HG02943 (cell line): Measurements from ENCODE around the gene OR6M1.

Experiments
- ATAC-seq: cut with Tn5 transposase; IDR thresholded peaks from one replicate; pipeline ENCODE4 v1.9.1; 2021; ENCODE audit warnings: mild to moderate bottlenecking, low read depth, moderate library complexity; ENCODE audit not compliant: unreplicated experiment

OR6M1 gene

DNA sequence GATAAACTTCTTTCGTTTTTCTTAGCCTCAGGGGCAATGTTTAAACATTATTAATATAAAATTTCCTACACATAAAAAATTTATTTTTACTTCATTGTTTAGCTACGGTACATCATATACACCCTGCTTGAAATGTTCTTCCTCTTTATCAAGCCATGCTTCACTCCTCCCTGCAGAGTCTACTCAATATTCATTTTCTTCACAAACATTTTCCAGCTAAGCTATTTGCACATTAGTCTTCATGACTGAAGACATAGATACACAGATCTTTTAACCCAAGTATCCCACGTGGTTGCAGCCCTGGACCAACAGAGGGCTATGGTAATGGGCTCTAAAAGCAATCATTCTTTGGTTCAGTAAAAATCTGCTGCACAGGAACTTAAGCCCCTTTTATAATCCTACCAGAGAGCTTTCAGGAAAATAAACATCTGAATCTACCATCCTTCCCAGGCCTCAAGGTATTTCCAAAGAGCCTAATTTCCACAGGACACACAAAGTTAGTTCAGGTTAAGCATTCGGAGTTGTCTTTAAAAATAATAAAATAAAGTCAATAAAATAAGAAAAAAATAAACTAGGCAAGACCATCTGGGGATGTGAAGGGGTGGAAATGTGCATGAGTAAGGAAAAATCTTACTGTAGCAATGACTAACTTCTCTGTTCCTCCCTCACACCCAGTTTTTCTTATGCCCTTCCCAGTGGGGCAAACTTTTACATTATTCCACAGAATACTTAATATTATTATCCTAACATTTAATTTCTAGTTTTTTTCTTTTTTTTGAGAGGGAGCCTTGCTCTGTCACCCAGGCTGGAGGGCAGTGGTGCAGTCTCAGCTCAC is 30.2 kb downstream of the OR6M1 start:
- no peak for ATAC-seq

DNA sequence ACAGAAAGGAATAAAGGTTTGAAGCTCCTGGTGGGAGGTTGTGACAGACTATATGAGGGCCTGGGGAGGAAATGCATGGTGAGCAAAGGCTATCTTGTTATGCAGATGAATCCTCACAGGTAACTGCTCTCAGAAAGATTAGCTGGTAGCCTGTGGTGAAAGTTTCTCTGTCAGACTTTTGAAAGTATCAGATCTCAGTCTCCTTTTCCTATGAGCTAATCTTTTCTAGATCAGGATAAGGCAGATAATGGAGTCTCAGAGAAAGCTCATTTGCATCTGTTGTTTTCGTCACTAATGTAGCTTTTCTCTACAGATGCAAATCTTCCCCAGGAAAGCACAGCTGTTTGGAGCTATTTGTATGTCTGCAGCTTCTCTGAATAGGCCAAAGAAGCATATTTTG is 30.9 kb downstream of the OR6M1 start:
- ATAC-seq = no peak

DNA sequence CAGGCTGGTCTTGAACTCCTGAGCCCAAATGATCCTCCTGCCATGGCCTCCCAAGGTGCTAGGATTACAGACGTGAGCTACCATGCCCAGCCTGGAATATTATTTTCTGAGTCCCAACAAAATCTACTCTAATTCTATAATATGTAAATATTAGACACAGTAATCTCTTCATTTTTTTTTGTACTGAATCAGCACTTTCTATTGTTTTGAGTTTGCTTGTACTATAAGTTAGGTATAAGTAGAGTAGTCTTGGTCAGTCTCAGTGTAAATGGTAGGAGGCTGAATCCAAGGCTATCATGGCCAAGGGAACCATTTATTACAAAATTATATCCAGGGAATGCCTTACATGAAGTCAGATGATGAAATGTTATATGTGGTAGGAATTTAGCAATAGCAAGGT is 32.2 kb downstream of the OR6M1 start:
- no peak for ATAC-seq

GRCh38 chr11:123773026-123773425 is 33.1 kb downstream of the OR6M1 start:
- ATAC-seq = no peak

DNA sequence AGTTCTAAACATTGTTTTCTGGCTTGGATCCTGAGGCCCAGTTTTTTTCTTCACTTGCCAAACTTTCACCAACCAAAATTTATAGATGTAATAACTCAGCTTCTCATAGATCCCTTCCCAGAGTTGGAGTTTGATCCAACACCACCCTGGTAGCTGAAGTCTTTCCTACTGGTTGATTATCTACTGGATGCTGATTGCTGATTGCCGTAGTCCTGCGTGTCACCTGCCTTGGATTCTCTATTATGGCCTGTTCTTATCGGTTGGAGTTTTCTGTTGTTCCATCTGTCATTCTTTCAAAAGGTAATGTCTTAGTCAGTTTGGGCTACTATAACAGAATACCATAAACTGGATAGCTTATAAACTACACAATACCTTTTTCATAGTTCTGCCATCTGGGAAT is 34.5 kb downstream of the OR6M1 start:
- no peak for ATAC-seq

DNA sequence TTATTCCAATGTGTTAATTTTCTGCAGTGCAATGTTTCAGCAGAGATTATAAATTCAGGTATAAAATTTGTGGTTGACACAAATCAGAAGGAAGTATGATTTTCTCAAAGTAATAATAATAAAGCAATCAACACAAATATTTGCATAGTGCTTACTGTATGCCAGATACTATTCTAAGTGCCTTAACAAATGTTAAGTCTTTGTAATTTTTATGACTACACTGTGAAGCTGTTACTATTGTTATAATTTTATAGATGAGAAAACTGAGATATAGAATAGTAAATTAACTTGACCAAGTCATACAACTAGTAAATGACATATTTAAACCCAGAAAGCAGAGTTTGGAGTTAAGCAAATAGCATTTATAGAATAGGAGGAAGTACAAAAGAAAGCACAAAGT is 35.4 kb downstream of the OR6M1 start:
- ATAC-seq = no peak

- no peak for ATAC-seq
These were observed 40.5 kb downstream of the OR6M1 start for GRCh38 chr11:123765601-123766000.

- no peak for ATAC-seq
These were observed 43.7 kb downstream of the OR6M1 start for GRCh38 chr11:123762422-123762821.

- no peak for ATAC-seq
These were observed 45.3 kb downstream of the OR6M1 start for GRCh38 chr11:123760894-123761293.

DNA sequence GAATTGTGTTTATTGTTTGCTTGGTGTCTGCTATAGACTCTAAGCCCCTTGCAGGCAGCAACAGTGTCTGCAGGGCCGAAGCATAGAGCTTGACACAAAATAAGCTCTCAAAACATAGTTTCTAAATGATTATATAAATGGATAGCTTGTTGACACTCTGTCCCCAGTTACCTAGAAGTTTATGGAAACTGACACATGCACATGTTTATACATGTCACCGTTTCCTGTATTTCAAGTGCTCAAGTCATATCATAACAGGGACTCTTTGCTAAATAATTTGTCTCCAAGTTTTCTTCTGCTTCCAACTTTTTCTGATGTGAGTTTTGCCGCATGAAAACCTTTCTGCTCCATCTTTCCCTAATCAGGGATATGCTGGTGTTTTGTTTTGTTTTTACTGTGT is 48.2 kb downstream of the OR6M1 start:
- ATAC-seq = no peak

GRCh38 chr11:123755813-123756212 is 50.3 kb downstream of the OR6M1 start:
- no peak for ATAC-seq
